Stimulated activated CD4-positive, alpha-beta T cell treated with anti-CD3 and anti-CD28 coated beads, Interleukin-1b, Interleukin-23, amount 100 ng/mL, for 48 hours (primary cell): Measurements from ENCODE around the gene DNER.

ENCODE experiments used
- DNase-seq: peaks from one replicate; pipeline ENCODE4 v3.0.0-alpha.2; 2020

DNER gene

GRCh38 chr2:229477269-229477755 lies 237.0 kb downstream of the DNER start:
- no peak for DNase-seq

- DNase-seq = no peak
Measured at GRCh38 chr2:229475778-229476177, 238.6 kb downstream of the DNER start.

GRCh38 chr2:229474125-229474524 lies 240.2 kb downstream of the DNER start:
- no peak for DNase-seq

GRCh38 chr2:229470781-229471180 lies 243.6 kb downstream of the DNER start:
- DNase-seq = no peak

DNA sequence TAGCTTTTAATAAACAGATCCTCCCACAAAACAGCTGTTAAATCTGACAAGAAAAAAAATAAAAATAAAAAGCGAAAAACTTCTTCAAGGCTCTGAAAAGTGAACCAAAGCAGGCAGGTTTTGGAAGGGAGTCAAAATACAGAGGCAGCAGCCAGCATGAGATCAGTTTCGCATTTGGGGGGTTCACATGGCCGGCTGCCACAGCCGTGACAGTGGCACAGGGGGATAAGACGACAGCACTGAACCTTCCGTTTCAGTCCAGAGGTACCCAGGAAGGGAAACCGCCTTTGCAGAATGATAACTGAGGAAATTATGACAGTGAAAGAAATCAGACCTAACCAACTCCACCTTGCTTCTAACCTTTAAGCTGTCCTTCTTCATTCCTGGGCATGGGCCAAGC lies 246.6 kb downstream of the DNER start:
- DNase-seq = no peak

DNA sequence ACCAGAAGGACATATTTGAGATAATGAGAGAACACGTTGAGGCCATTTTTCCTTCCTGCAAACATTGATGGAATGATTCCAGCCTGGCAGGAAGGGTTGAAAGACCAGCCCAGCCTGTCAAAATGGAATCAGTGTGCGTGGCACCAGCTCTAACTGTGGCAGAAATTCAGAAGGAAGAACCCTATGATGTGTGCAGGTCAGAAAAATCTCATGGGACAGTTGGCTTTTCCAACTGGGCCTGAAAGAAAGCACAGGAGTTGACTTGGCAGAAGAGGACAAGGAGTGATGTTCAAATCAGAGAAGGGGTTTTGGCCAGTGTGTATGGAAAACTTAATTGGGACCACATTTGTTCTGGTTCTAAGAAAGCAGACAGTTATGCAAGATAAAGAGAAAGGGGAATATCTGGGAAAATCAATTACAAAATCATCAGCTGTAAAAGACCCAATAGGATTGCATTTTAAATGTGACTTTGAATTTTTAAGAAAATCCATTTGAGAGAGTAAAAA lies 250.5 kb downstream of the DNER start:
- no peak for DNase-seq

GRCh38 chr2:229462112-229462511 lies 252.2 kb downstream of the DNER start:
- DNase-seq = no peak

GRCh38 chr2:229456091-229456490 lies 258.3 kb downstream of the DNER start:
- DNase-seq = no peak

GRCh38 chr2:229454934-229455631 lies 259.3 kb downstream of the DNER start:
- DNase-seq = no peak

- no peak for DNase-seq
Measured at GRCh38 chr2:229453230-229453629, 261.1 kb downstream of the DNER start.

DNA sequence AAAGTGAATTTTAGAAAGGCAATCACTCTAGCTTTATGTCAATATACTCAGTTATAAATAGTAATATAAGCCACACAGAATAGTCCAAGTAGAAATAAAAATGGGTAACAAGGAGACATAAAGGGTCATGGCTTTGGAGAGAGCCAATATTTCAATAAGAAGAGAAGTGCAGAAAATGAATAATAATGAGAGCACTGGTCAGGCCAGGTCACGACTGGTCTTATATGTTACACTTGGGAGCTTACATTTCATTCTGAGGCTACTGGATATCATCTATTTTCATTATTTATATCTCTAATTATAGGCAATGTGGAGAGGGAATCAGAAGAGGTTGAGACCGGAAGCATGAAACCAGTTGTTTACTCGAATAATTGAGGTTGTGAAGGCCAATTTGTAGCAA lies 262.5 kb downstream of the DNER start:
- no peak for DNase-seq

- no peak for DNase-seq
Measured at GRCh38 chr2:229447227-229447626, 267.1 kb downstream of the DNER start.

DNA sequence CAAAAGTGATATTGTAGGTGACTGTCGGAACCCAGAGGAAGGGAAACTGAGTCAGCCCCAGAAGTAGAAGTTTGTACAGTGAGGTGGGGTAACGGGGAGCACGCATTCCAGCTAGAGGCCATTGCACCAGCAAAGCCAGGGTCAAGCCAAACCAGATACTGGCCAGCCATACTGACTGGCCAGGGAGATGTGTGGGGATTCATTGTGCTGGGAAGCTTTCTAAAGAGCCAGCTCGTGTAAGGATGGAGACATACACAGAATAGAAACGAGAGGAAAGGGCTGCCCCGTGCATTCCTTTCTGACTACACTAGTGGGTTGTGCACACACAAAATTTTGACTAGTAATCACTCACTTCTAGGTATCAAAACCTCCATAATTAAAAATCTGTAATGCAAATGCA lies 268.0 kb downstream of the DNER start:
- no peak for DNase-seq

DNA sequence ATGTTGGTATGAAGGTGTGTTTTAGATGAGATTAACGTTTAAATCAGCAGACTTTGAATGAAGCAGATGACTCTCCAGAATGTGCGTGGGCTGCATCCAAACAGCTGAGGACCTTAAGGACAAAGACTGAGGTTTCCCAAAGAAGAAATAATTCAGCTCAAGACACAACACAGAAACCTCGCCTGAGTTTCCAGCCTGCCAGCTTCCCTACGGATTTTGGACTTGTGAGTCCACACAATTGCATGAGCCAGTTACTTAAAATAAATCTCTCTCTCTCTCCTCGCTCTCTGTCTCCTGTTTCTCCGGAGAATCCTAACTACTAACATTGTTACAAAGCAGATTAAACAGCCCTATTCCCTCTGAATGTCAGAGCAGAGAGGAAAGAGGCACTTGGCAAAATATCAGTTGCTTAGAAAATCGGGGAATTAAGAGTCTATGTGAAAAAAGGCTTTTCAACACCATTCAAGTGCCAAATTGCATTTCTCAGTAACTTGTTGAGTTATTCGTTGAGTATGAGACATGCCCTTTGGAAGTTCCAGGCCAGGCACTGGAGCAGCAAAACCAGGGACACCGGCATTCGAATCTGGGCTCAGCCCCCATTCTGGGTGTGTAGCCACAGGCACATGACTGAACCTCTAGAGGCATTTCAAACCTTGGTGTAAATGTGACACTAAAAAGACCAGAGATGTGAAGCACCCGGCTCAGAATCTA lies 268.7 kb downstream of the DNER start:
- DNase-seq = no peak

DNA sequence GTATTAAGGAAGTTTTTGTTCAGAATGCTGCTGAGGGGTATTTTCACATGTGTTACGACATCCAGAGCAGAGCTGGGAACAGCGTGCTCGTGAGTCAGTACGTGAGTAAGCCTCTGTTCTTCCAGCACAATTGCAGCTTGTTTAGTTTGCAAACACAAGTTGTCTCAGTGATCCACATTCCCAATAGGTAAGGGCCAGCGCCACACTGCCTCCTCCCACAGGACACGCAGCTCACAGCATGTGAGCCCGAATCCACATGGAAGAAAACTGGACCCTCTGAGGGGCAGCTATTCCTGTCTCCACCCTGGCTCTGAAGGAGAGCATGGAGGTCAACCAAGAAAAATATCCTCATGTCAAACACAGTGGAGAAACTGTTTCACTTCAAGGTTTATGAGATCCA lies 269.3 kb downstream of the DNER start:
- no peak for DNase-seq

DNA sequence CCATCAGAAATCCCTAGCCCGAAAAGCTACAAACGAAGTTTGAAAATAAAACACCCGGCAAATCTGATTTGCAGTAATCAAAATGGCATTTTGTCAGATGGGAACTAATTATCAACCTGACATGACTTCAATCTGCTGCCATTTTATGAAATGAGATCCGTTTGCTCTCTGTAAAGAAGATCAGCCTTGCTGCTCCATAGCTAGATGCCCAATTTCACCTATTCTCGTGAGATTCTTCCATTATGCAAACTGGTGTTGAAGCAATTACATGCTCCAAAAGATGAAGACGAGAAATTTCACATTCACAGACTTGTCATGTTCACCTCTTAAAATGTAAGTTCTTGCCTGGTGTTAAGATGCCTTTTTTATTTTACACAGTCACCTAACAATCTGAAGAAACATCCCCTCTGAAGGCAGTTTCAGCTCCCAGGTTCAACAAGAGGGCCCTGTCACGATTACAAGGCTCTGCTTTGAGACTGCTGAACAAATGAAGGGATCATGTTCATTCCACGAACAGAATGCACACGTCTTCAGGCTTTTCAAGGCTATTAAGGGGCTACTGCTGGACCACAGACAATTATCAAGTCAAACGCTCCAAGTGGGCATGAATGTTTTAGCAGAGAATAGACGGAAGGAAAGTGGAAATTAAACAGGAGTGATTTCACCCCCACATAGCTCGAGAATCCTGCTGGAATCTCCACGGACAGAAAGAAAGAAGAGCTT lies 270.6 kb downstream of the DNER start:
- DNase-seq = no peak

DNA sequence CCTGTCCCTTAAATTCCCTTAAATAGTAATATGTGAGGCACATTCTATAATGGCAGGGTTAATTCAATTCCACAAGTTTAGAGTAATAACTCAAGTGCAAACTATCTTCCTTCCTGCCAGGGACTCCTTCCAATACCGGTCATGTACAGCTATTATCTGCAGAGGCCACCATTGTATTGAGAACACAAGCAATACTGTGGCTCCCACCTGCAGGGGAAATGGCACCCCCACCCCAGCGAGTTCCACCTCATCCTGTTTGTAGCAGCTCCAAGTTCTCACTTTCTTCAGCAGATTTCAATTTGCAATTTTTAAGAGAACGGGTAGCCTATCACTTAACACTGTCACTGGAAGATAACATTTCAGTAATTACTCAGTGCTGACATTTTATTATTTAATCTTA lies 271.2 kb downstream of the DNER start:
- DNase-seq = no peak

DNA sequence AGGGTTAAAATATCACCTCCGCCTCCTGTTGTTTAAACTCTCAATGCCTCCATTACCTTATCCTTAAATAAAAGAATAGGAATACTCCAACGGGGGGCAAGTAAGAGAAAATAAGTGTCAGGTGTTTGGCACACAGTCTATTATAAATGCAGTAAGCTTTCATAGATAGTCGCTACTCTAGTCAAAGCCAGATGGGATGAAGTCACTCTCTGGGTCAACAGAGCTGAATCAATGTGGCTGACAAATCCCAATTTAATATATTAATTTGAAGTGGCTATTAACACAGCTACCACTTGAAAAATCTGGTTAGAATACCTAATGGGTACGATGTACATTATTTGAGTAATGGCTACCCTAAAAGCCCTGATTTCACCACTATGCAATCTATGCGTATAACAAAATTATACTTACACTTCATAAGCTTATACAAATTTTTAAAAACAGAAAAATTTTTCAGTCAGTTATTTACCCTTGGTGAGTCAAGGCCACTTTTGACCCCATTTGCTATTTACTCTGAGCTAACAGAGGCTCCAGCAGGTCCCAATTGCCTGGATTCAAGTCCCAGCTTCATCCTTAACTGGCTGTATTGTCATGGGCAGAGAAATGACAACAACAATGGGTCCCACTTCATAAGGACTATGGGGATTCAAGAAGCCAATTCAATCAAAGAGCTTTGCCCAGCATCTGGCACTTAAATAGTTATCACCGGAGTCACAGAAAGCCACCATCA lies 275.8 kb downstream of the DNER start:
- DNase-seq = no peak

DNA sequence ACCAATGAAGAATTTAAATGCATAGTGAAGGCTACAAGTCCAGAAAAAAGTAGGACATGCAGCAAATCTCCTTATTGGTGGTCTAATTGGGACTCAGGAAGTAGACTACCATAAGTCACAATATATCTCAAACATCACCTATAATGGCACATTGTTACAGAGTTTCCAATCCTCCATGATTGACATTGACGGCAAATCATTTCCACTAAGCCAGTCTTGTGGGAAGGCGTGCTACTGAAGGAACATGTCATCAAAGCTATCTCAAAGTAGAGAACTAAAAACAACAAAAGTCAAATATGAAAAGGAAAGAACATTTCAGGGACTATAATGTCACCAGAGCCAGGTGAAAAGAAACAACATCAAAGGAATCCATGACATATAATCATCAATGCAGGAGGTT lies 276.9 kb downstream of the DNER start:
- DNase-seq = no peak

- DNase-seq = no peak
Measured at GRCh38 chr2:229434187-229434586, 280.2 kb downstream of the DNER start.

- no peak for DNase-seq
Measured at GRCh38 chr2:229433351-229433750, 281.0 kb downstream of the DNER start.

- DNase-seq = no peak
Measured at GRCh38 chr2:229431327-229431954, 282.9 kb downstream of the DNER start.

DNA sequence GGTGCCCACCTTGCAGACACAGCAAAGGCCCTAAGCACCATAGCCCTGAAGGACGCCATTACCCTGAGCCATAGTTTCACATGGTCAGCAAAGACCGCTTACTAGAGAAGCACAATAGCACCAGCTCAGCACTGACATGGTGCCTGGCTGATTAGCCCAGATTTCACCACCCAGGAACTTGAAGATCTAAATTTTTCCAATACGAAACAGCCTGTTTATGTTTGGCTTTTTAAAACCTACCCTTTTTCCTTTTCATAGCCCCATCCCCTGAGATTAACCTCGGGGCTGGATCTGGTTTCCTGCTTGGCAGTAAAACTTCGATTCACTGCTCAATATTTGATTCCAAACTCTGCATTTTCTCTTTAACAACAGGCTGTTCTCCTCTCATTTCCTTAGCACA lies 284.8 kb downstream of the DNER start:
- no peak for DNase-seq
